Vagina (tissue), 2 donors: ENCODE measurements around the gene PACSIN1. TPM values are rescaled to one million over a fixed set of nuclear protein-coding genes. Genes with fewer than 3 reads are reported as not detected.

Experiments used
- DNase-seq, 2 donors: peaks; one replicate each; pipeline ENCODE4 v3.0.0-alpha.2; 2017; ENCODE audit errors: extremely low spot score in 2 of 2
- H3K27ac ChIP-seq: fragments of 200-600 bp; sonication (generic); one replicate; pipeline ENCODE4 v1.5.1; 2019
- H3K27me3 ChIP-seq: fragments of 200-600 bp; sonication (generic); one replicate; pipeline ENCODE4 v1.5.1; 2019
- H3K36me3 ChIP-seq, 2 donors: fragments of 200-600 bp; sonication (generic); one replicate each; pipeline ENCODE4 v1.5.1; 2017 to 2019
- H3K4me1 ChIP-seq: fragments of 200-600 bp; sonication (generic); one replicate; pipeline ENCODE4 v1.5.1; 2019
- H3K4me3 ChIP-seq, 2 donors: fragments of 200-600 bp; sonication (generic); 1 replicate in 1 of 2; 2 replicates in 1 of 2; pipeline ENCODE4 v1.5.1; 2016 to 2019
- H3K9me3 ChIP-seq: fragments of 200-600 bp; sonication (generic); one replicate; pipeline ENCODE4 v1.5.1; 2019
- CTCF ChIP-seq, 3 experiments: fragments of 450-650 bp in 2 of 3; fragments of 200-600 bp in 1 of 3; sonication (generic) in 1 of 3; IDR thresholded peaks; one replicate each; pipeline ENCODE4 v1.5.1; 2017 to 2019; ENCODE audit warnings: antibody characterized with exemption in 3 of 3, mild to moderate bottlenecking in 2 of 3, moderate library complexity in 2 of 3
- POLR2A ChIP-seq, 2 donors: fragments of 450-650 bp; IDR thresholded peaks; one replicate each; pipeline ENCODE4 v1.6.1; 2017; ENCODE audit warnings: antibody characterized with exemption in 2 of 2, mild to moderate bottlenecking in 2 of 2, moderate library complexity in 2 of 2
- POLR2AphosphoS5 ChIP-seq, 2 donors: sonication (generic); formaldehyde crosslinking; IDR thresholded peaks; one replicate each; pipeline ENCODE4 v1.9.0; 2017; ENCODE audit warnings: antibody characterized with exemption in 2 of 2, mild to moderate bottlenecking in 2 of 2, low read depth in 1 of 2; ENCODE audit not compliant: insufficient read depth in 1 of 2
- intact Hi-C: fragments of 100-400 bp; cut with DNase I; formaldehyde crosslinking; loops from one replicate; pipeline ENCODE4 v1.15.1; 2023
- total RNA-seq: library from RNA; depleted of rRNA; stranded (reverse); fragments of >200 nt; gene quantifications from one replicate; pipeline ENCODE4 v1.2.3, GENCODE V29; 2016

The PACSIN1 gene
- total RNA-seq, 1 donor from 2014 or later, result 0.74 TPM

DNA sequence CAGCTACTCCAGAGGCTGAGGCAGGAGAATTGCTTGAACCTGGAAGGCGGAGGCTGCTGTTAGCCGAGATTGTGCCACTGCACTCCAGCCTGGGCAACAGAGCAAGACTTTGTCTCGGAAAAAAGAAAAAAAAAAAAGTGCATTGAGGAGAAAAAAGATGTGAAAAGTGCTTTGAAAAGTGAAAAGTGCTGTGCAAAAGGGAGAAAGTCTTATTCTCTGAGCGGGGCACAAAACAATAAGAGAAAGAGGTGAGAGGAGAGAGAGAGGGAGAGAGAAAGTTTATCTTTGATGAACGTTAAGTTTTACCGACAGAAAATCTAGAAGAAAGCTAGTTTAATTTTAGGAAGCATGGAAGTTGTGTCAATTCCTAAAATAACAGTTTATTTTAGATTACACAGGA lies 3.9 kb upstream of the PACSIN1 start:
- no peak overlapping the region for H3K4me3 ChIP-seq
- TF ChIP-seq POLR2A (IDR thresholded peaks at IDR 0.05) (no peak), CTCF (IDR thresholded peaks at IDR 0.05) (no peak), POLR2AphosphoS5 (IDR thresholded peaks at IDR 0.05; ENCODE audit: insufficient read depth in 1 of 2, low read depth in 1 of 2) (no peak)
- intact Hi-C loops, result no loop called here
- H3K36me3 ChIP-seq, result no peaks in the 10 kb centered on the region
- H3K27ac ChIP-seq, result no peak overlapping the region
- no peaks in the 10 kb centered on the region for H3K27me3 ChIP-seq
- DNase-seq, result no peak
- no peaks in the 10 kb centered on the region for H3K9me3 ChIP-seq
- peaks cover 13% of the 10 kb centered on the region for H3K4me1 ChIP-seq

- Histone ChIP-seq H3K4me1 (peaks cover 13% of the 10 kb centered on the region), H3K4me3 (no peak overlapping the region), H3K27ac (no peak overlapping the region), H3K27me3 (no peaks in the 10 kb centered on the region), H3K36me3 (no peaks in the 10 kb centered on the region), H3K9me3 (no peaks in the 10 kb centered on the region)
- DNase-seq, result no peak
- TF ChIP-seq POLR2AphosphoS5 (IDR thresholded peaks at IDR 0.05; ENCODE audit: insufficient read depth in 1 of 2, low read depth in 1 of 2) (no peak), CTCF (IDR thresholded peaks at IDR 0.05) (no peak), POLR2A (IDR thresholded peaks at IDR 0.05) (no peak)
- intact Hi-C loops, result no loop called here
Measured at GRCh38 chr6:34462551-34462971, 3.3 kb upstream of the PACSIN1 start.

GRCh38 chr6:34463299-34463698 lies 2.6 kb upstream of the PACSIN1 start:
- no peak for TF ChIP-seq POLR2A (IDR thresholded peaks at IDR 0.05)
- no peak for TF ChIP-seq CTCF (IDR thresholded peaks at IDR 0.05)
- no peak for TF ChIP-seq POLR2AphosphoS5 (IDR thresholded peaks at IDR 0.05; ENCODE audit: insufficient read depth in 1 of 2, low read depth in 1 of 2)
- no peak overlapping the region for H3K27ac ChIP-seq
- no peaks in the 10 kb centered on the region for H3K9me3 ChIP-seq
- intact Hi-C loops, result no loop called here
- H3K36me3 ChIP-seq, result no peaks in the 10 kb centered on the region
- no peak for DNase-seq
- H3K4me1 ChIP-seq, result peaks cover 13% of the 10 kb centered on the region
- no peak overlapping the region for H3K4me3 ChIP-seq
- no peaks in the 10 kb centered on the region for H3K27me3 ChIP-seq

DNA sequence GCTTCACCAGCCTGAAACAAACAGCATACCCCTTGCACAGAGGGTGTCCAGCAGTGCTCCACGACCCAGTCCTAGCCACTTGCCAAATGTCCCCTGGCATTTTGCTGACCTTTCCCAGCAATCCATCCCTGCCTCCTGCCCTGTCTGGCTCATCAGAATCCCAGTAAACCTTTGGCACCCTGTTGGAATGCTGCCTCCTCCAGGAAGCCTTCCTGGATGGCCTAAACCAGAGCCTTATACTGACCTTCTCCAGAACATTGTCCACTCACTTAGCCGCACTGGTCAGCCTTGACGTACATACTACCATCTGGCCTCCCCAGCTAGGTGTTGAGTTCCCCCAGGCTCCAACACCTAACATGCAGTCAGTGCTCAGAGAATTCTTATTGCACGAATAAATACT lies 2.0 kb upstream of the PACSIN1 start:
- Histone ChIP-seq H3K4me1 (peaks cover 13% of the 10 kb centered on the region), H3K36me3 (no peaks in the 10 kb centered on the region), H3K27me3 (no peaks in the 10 kb centered on the region), H3K27ac (no peak overlapping the region), H3K4me3 (no peak overlapping the region), H3K9me3 (no peaks in the 10 kb centered on the region)
- DNase-seq, result no peak
- TF ChIP-seq CTCF (IDR thresholded peaks at IDR 0.05), result no peak
- no peak for TF ChIP-seq POLR2AphosphoS5 (IDR thresholded peaks at IDR 0.05; ENCODE audit: insufficient read depth in 1 of 2, low read depth in 1 of 2)
- no peak for TF ChIP-seq POLR2A (IDR thresholded peaks at IDR 0.05)
- intact Hi-C loops, result no loop called here

- H3K9me3 ChIP-seq, result no peaks in the 10 kb centered on the region
- DNase-seq, result no peak
- intact Hi-C loops, result no loop called here
- H3K27ac ChIP-seq, result no peak overlapping the region
- peak overlapping the region; percentile 15 to 37 for H3K4me3 ChIP-seq
- no peaks in the 10 kb centered on the region for H3K27me3 ChIP-seq
- H3K4me1 ChIP-seq, result peaks cover 13% of the 10 kb centered on the region
- TF ChIP-seq POLR2A (IDR thresholded peaks at IDR 0.05) (no peak), POLR2AphosphoS5 (IDR thresholded peaks at IDR 0.05; ENCODE audit: insufficient read depth in 1 of 2, low read depth in 1 of 2) (no peak), CTCF (IDR thresholded peaks at IDR 0.05) (no peak)
- no peaks in the 10 kb centered on the region for H3K36me3 ChIP-seq
Measured at GRCh38 chr6:34466242-34467185, 638 bp downstream of the PACSIN1 start.
